Measurements from ENCODE around the gene SNCA.

The SNCA gene

DNA sequence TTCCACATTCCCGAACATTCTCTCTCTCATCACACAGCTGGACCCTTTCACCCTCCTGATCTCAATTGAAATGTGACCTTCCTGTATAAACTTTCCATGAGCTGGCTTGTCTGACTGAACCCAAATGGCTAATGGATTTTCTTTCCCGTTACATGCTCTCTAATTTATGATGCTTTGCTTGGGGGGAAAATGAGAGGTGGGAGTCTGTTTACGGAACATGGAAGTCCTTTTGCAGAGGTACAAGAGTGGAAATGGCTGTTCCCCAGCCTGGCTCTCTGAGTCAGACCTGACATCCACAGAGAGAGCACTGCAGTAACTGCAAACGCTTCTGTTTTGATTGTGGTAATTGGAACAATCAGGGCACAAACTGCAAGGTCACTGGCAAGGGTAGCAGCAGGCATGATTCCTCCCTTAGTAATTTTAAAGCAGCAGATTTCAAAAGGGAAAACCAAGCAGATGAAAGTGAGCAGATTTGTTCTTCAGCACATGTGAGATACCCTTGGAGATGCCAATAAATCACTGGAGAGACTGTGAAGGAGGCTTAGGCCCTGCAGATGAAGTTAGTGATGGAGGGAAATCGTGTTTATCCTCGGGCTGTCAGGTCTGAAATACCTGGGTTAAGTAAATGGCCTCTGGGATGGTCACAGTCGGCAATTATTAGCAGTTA is 83.9 kb downstream of the SNCA start:
- no peak for DNase-seq

DNA sequence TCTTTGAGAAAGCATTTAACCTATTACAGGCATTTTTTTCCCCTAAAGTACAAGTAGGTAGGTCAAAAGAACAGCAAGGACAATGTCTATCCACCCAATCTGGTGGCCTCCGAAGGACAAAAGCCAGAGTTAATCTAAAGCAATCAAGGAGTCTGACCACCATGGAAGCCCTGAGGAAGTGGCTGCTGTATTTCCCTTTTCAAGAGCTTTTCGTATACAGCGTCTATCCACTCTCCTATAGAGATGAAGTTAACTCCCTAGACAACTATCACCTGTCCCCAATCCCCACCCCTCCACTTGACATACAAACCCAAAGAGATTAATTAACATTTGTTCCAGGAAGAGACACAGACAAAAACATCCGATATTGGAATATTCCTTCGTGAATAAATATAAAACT is 85.5 kb downstream of the SNCA start:
- DNase-seq: no peak

DNA sequence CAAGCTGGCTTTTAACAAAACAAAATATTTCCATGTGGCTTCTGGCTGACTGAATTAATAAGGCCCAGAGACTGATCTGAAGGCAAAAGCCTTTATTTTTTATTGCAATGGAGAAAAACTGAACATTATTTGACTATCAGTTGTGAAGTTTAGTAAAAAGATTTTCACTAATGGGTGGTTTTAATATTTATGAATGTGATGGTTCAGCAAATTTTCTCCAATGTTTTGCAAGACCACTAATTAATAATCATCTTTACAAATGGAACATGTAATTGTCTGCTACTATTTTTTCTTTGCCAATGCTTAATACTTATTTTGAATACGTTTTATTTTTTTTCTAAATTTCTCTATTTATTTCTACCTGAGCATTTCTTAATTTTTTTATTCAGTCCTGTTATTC is 90.6 kb downstream of the SNCA start:
- no peak for DNase-seq

DNA sequence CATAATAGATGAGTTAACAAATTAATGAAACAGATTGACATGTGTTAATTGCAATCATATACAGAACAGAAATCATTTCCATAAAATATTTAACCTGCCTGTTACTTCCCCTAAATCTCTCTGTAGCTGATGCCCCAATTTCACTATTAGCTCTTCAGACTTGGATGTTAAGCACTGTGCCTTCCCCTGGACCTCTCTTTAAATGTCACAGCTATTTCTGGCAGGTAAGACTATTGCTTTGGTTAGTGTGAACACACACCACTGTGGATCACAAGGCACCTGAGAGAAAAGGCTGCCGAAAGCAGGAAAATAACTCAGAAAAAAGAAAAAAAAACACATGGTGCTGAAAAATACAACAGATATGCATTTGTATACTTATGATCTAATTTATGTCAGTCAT is 91.3 kb downstream of the SNCA start:
- DNase-seq: no peak

DNA sequence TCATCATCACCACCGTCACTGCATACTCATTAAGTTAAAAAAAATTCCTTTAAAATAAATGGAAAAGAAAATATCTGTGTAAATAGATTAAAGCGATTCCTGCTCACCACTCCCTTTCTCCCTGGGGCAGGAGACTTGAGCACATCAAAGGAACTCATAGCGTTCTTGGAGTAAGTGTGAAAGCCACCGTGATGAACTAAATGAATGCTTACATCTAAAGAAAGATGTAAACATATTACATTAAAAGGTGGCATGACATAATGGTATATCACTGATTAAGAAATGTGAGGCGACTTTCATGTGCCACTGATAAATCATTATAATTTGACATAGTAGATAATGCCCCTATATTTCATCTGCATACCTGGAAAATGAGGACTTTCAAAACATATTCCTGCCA is 92.0 kb downstream of the SNCA start:
- DNase-seq: no peak

DNA sequence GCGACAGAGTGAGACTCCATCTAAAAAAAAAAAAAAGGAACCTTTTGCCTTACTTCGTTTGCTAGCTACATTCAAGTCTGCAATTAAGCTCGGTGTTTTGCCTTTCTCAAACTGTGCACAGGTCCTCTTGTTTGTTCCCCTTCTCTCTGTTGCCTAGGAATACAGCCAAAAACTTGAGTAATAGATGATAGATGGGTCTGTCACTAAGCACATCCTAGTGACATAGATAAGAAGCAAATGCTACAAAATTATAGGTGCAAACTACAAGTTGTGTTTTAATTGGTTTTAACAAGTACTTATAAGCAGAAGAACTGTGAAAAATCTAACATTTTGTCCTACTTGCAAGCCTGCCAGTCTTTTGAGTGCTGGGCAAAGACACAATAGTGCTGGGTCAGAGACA is 95.2 kb downstream of the SNCA start:
- DNase-seq: no peak

DNA sequence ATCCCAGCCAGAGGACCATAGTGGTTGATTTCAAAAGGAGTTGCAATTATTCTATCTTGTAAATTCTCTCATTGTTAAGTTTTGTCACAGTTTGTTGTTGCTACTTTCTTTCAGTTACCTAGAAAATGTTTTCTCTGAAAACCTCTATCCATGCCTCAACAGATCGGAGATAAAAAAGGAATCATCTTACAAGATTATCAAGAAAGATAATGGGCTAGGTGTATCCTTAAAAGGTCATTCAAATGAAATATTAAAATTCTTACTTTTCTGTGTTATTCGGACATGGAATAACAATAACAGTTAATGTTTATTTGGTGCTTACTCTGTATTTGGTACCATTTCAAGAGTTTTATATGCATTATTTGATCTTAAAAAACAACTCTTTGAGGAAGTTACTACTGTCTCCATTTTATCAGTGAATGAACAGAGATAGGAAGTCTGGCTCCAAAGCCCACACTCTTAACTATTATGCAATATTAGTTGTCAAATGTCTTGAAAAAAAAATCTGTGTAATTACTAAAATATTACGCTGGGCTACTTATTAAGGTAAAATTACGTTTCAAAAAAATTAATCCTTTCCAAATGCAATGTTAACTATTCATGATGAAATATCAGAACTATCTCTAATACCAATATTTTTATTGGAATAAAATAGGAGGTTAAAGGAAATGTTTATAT is 97.5 kb downstream of the SNCA start:
- DNase-seq: no peak

DNA sequence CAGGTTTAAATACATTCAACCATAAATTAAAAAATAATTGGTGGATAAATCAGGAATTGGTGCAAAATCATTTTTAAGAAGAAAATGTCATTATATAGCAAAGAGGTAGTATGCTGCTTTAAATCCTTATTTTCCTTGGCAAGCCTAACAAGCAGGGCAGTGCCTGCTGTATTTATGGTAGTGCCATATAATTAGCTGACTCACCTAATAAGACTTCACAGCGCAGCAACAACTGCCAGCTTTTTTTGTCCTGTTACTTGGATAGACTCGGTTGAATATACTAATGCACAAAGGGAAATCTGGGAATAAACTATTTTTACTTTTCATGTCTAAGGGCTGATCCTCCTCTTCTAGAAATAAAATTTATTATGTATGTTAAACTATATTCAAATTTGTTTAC is 99.1 kb downstream of the SNCA start:
- DNase-seq: no peak

DNA sequence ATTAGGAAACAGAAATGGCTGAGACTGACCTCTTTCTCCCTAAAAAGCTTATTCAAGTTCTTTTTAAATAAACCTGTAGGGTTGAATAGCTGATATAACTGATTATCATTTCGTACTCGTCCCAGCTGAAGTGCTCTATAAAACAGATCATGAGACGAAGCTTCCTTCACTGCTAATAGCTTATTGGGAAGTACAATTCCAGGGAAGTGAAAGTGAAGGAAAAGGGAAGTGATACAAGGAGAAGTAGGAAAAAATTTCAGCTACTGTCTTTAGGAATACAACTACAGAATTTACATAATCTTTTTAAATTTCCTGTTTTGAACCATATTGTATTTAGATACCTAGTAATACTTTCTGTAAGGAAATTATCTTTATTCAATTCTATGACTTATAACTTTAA is 103.0 kb downstream of the SNCA start:
- no peak for DNase-seq

DNA sequence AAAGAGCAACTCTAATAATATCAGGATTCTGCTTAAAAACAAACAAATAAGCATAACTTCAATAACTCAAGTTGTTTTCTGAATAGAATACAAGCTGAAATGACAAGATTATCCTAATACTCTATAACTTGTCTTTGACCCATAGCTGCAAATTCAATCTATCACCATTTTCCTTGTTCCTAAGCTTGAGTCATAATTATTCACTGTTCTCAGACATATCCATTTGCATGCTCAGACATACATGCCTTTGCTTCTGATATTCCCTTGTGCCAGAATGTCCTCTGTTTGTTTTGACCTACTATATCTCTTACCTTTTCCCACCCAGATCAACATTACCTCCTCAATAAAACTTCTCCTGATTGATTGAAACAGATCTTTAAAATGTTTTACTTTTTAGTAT is 109.7 kb downstream of the SNCA start:
- no peak for DNase-seq

DNA sequence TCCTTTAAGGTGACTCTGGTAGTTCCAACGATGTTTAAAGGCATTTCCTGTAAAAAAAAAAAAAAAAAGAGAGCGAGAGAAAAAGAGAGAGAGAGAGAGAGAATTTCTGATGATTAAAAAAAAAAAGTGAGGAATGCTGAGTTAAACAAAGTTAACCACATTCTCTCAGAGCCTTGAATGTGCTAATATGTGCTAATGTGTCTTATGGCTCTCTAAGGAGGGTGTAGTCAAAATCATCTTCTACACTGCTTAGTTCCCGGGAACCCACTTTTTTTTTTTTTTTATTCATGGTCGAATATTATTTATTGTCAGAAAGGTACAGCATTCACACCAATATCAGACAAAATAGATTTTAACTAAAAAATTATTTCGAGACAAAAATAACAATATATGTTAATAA is 111.7 kb downstream of the SNCA start:
- DNase-seq: no peak

DNA sequence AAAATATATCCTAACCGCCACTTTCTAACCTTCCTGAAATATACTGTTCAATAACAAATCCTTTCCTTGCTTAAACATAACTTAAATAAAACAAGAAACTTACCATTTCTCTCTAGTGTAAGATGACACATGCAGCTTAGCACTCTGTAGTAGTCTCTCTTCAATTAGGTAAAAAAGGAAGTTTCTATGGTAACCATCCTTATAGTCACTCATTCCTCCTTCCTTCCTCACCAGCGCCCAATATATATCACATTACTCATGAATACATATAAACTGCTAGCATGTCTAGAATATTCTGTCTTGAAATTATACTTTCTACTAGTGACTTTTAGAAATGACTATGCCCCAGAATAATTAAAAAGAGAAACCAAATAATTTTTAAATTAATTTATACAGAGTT is 112.2 kb downstream of the SNCA start:
- DNase-seq: no peak

DNA sequence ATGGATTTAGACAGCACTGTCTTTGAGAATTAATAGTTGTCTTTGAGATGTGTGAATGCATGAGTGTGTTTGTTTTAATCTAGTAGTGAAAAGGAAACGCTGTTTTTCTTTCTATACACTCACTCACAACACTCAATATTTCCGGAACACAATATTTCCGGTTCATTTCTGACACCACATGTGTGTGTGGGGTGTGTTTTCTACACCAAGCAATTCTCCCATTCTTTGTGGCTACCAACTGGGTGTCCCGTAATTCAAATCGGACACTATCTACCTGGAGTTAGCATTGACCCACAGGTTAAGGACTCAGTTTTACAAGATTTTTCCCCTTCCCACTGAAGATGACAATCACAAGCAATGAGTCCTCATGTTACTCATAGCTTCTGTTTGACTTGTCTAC is 113.9 kb downstream of the SNCA start:
- DNase-seq: no peak

DNA sequence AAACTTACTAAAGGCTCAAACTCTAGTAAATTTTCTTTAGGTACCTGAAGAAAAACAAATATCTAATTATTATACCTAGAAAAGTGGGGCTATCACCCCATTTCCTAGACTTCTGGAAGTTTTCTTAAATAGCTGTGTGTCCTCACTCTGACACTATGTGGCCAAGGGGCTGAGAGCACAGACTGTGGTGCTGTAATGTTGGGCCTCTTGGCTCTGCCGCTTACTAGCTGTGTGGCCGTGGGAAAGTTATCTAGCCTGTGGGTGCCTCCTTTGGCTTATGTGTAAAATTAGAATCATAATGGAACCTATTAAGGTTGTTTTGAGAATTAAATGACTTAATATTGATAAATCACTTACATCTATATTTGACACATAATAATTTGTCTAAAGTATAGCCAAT is 114.4 kb downstream of the SNCA start:
- no peak for DNase-seq

DNA sequence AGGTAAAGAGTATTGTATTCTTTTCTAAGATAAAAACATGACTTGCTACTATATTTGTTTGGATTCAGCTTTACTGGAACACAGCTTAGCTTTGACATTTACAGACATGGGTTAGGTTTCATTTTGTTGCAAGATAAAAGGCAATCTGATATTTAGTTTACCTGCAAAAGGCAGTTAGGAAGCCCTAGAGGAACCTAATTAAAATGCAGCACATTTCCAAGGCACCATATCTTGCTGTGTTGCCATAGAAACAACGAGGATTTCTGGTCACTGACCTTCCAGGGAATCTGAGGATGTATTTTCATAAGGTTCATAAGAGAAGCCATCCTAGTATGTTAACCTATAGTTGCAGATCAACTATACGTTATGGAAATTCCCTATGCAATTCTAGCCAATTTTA is 116.0 kb downstream of the SNCA start:
- DNase-seq: no peak

DNA sequence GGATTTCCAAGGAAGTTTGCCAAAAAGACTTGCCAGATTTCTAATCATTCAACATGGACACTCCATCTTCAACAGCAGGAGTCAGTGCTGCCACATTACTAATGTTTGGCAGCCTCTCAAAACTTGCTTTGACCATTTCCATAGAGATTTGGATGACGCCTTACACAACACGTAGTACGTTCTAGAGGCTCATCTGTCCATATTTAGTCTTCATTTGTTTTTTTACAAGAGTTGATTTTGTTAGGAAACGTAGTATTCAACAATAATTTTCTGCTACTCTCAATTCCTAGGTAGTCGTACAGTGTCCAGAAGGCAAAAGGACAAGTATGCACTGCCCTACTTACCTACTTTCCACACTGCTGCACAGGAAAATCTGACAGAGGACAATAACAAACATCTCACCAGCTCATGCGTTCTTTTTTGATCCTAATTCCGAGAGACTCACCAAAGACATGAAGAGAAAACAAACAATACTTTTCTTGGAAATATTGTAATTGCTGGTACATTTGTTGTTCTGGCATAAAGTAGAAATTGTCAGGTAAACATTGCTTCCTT is 117.3 kb downstream of the SNCA start:
- no peak for DNase-seq

DNA sequence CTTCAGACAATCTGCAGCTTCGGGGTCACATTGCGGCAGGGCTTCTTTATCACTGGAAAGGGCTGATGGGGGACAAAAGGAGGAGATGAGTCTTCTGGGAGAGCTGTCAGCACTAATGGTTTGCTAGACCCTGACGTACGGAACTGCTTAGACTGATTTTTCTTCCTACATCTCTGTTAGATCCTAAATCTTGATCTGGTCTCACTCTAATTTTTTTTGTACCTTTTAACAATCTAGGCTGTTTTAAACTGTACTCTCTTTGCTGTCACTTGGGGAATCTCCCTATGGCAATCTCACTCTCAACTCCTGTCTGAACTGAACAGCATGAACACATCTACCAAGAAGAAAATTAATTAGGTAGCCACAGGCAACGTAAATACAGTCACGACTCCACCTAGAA is 120.1 kb downstream of the SNCA start:
- no peak for DNase-seq

DNA sequence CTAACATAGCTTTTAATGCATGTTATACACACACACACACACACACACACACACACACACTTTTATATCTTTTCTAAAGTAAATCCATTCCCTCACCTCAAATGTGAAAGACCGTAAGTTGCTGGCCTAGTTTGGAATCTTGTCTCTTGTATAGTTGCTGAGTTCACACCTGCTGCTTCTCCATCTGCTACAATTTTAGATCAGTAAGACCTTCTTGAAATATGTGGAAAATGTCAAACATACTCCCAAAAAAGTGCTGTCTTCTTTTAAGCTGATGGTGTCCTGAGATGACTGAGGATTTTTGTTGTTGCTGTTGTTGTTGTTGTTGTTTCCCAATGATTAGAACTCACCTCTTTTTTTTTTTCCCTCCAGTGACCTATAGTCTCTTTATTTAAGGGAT is 121.3 kb downstream of the SNCA start:
- DNase-seq: no peak

DNA sequence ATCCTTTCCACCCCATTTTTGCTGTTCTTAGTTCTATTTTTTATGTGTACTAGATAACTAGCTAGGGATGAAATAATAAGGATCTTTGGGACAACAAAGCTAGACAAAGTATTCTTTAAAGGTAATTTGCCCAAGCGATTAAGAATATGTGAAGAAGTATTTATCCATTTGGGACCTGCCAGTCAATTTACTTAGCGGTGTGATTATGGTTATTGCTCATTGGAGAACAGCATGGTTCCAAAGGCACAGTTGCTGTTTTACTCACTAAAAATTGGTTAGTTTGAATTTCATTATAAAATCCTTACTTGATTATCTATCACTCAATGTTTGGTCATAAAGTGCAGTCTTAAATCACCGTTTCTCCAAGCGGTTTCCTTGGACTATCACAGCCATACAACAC is 124.1 kb downstream of the SNCA start:
- no peak for DNase-seq

DNA sequence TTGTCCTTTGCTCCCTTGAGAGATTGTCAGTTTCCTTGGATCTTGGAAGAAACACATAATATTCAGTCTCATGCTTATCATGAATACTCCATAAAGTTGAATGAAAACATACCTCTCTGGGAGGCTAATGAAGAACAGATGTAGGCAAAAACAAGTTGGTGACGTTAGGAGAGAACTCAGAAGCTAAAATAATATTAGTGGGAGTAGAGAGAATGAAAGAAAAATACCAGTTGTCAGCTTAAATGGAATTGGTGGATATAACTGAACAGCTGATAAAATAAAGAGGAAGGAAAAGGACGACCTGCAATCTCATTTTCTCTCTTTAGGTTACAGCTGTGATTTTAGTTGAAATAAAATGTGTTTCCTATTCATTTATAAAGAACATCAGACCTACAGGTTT is 124.8 kb downstream of the SNCA start:
- DNase-seq: no peak

DNA sequence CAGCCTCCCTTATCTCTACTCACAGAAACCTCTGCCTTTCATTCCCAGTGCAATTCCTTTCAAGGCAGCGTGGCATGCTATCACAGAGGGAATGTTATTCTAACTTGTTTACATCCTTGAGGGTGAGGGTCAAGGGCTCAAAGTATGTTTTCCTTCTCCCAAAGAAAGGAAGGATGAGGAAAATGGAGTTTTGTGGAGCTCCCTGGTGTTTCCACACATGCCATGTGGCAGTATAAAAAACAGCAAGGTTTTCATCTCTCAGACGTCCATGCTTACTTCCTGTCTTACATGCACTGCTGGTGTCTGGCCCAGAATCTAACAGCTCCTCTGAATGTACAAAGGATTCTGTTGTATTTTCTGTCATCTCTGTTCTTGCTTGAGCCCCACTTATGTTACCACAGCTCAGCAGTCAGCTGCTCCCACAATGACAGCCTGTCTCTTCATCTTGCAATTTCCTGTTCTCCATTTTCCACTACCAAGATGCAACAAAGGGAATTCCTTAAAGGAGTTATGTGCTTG is 128.0 kb downstream of the SNCA start:
- DNase-seq: no peak

DNA sequence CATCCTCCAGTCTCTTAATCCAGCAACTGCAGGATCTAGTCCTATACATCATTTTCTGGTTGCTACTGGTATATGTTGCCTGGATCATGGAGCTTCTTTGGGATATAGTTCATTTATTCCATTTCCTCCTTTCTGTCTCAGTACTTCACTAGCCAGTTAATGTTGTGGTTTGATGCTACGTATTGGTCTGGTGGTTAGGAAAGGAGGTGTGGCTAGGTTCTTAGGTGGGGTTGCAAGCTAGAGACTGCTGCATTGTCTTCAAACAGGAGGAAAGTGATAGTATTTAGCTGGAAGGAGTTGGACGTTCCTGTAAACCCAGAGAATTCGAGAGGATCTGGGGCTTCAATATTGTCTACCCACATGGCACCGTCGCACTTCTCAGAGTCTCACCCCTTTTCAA is 129.5 kb downstream of the SNCA start:
- DNase-seq: no peak

DNA sequence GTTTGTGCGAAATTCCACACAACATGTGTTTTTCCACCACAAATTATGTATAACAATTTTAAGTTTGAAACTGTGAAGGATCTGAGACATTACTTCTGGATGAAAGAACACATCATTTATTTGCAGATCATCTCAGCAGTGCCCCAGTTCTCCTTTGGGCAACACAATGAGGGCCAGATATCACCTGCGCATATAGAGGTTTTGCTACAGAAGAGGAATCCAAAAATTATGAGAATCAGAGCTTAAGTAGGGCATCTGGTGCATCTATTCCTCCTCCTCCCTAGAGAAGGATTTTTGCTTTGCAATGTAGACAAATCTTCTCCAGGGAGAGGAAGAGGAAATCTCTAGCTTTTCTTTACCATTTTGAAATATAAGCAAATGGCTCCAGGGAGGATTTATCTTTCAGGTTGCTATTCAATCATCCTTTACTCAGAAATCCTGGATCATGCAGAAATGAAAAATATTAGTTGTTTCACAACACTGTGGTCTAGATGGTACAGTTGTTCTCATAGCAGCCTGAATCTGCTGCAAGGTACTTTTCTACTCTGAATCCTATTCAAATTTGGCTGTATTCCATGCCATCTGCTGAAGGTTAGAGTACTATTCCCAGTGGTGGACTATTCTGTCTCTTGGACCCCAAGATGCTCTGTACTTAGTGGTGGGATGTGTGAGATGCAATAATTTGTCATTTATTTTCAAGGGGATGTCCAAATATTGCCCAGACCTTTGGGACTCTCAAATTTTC is 132.1 kb downstream of the SNCA start:
- no peak for DNase-seq

All from NCI-H2029 treated with DMSO at 0.1 percent for 48 hours (cell line).